ENCODE data around the gene UFSP2.

The UFSP2 gene

GRCh38 chr4:185425647-185426352 is at the start of gene UFSP2:
Gene UFSP2 (minus strand): TSS chr4:185425964. CDS start chr4:185425868, 96 bp downstream.
- in situ Hi-C loops (cut with MboI; ENCODE audit: low sequenced_read_pairs) = no loop called here

- in situ Hi-C loops (cut with MboI; ENCODE audit: low sequenced_read_pairs) = no loop called here
These were observed 47.5 kb upstream of the UFSP2 start for GRCh38 chr4:185473247-185473646.

GRCh38 chr4:185472103-185472542 is 46.4 kb upstream of the UFSP2 start:
- in situ Hi-C loops (cut with MboI; ENCODE audit: low sequenced_read_pairs) = no loop called here

GRCh38 chr4:185471235-185472102 is 45.7 kb upstream of the UFSP2 start, which contains the start of gene CCDC110:
Gene CCDC110 (minus strand): TSS chr4:185471733. CDS start chr4:185471683, 50 bp downstream.
- in situ Hi-C loops (cut with MboI; ENCODE audit: low sequenced_read_pairs) = no loop called here

GRCh38 chr4:185470501-185471195 is 44.9 kb upstream of the UFSP2 start:
- in situ Hi-C loops (cut with MboI; ENCODE audit: low sequenced_read_pairs) = no loop called here

- in situ Hi-C loops (cut with MboI; ENCODE audit: low sequenced_read_pairs) = no loop called here
These were observed 43.9 kb upstream of the UFSP2 start for GRCh38 chr4:185469580-185470154.

- in situ Hi-C loops (cut with MboI; ENCODE audit: low sequenced_read_pairs) = no loop called here
These were observed 43.2 kb upstream of the UFSP2 start for GRCh38 chr4:185468999-185469398.

- in situ Hi-C loops (cut with MboI; ENCODE audit: low sequenced_read_pairs) = no loop called here
These were observed 42.2 kb upstream of the UFSP2 start for GRCh38 chr4:185467991-185468390.

- in situ Hi-C loops (cut with MboI; ENCODE audit: low sequenced_read_pairs) = no loop called here
These were observed 41.3 kb upstream of the UFSP2 start for GRCh38 chr4:185467101-185467500.

GRCh38 chr4:185465707-185466106 is 39.9 kb upstream of the UFSP2 start:
- in situ Hi-C loops (cut with MboI; ENCODE audit: low sequenced_read_pairs) = no loop called here

GRCh38 chr4:185464887-185465286 is 39.1 kb upstream of the UFSP2 start:
- in situ Hi-C loops (cut with MboI; ENCODE audit: low sequenced_read_pairs) = no loop called here

GRCh38 chr4:185464183-185464582 is 38.4 kb upstream of the UFSP2 start:
- in situ Hi-C loops (cut with MboI; ENCODE audit: low sequenced_read_pairs) = no loop called here

GRCh38 chr4:185463541-185463940 is 37.8 kb upstream of the UFSP2 start:
- in situ Hi-C loops (cut with MboI; ENCODE audit: low sequenced_read_pairs) = no loop called here

- in situ Hi-C loops (cut with MboI; ENCODE audit: low sequenced_read_pairs) = no loop called here
These were observed 35.8 kb upstream of the UFSP2 start for GRCh38 chr4:185461565-185461964.

GRCh38 chr4:185457136-185457535 is 31.4 kb upstream of the UFSP2 start:
- in situ Hi-C loops (cut with MboI; ENCODE audit: low sequenced_read_pairs) = no loop called here

- in situ Hi-C loops (cut with MboI; ENCODE audit: low sequenced_read_pairs) = no loop called here
These were observed 30.4 kb upstream of the UFSP2 start for GRCh38 chr4:185456131-185456530.

GRCh38 chr4:185445209-185445608 is 19.4 kb upstream of the UFSP2 start:
- in situ Hi-C loops (cut with MboI; ENCODE audit: low sequenced_read_pairs) = no loop called here

GRCh38 chr4:185441479-185441878 is 15.7 kb upstream of the UFSP2 start:
- in situ Hi-C loops (cut with MboI; ENCODE audit: low sequenced_read_pairs) = no loop called here

- in situ Hi-C loops (cut with MboI; ENCODE audit: low sequenced_read_pairs) = no loop called here
These were observed 12.0 kb upstream of the UFSP2 start for GRCh38 chr4:185437809-185438208.

- in situ Hi-C loops (cut with MboI; ENCODE audit: low sequenced_read_pairs) = no loop called here
These were observed 9.7 kb upstream of the UFSP2 start for GRCh38 chr4:185435466-185435865.

- in situ Hi-C loops (cut with MboI; ENCODE audit: low sequenced_read_pairs) = no loop called here
These were observed 3.9 kb upstream of the UFSP2 start for GRCh38 chr4:185429660-185430059.

Measured in HL-60/S4 (cell line).